SK-N-SH (cell line): ENCODE data around the gene CCDC15.

Source experiments
- CHD2 ChIP-seq: fragments of 150-350 bp; IDR thresholded peaks from 2 replicates; pipeline ENCODE4 v1.6.1; 2018; ENCODE audit warnings: low read length; ENCODE audit not compliant: partially characterized antibody
- CTCF ChIP-seq: fragments of 200-600 bp; sonication (generic); IDR thresholded peaks from 2 replicates; pipeline ENCODE4 v1.6.1; 2017; ENCODE audit warnings: antibody characterized with exemption, mild to moderate bottlenecking, moderate library complexity
- FOSL2 ChIP-seq: IDR thresholded peaks from 2 replicates; pipeline ENCODE4 v1.4.0; 2012; ENCODE audit warnings: low read depth, mild to moderate bottlenecking, moderate library complexity, borderline replicate concordance
- FOXM1 ChIP-seq: IDR thresholded peaks from 2 replicates; pipeline ENCODE4 v1.4.0; 2012; ENCODE audit warnings: low read depth, mild to moderate bottlenecking
- GABPA ChIP-seq: IDR thresholded peaks from 2 replicates; pipeline ENCODE4 v1.4.0; 2012; ENCODE audit warnings: low read depth, mild to moderate bottlenecking
- JUND ChIP-seq: IDR thresholded peaks from 2 replicates; pipeline ENCODE4 v1.4.0; 2012
- MAX ChIP-seq: IDR thresholded peaks from 2 replicates; pipeline ENCODE4 v1.4.0; 2012; ENCODE audit warnings: low read depth
- NRF1 ChIP-seq: IDR thresholded peaks from 2 replicates; pipeline ENCODE4 v1.6.1; 2012; ENCODE audit warnings: low read depth, mild to moderate bottlenecking, low read length
- POLR2AphosphoS5 ChIP-seq: IDR thresholded peaks from 2 replicates; pipeline ENCODE4 v1.6.1; 2012; ENCODE audit warnings: low read depth, low read length
- RAD21 ChIP-seq: IDR thresholded peaks from 2 replicates; pipeline ENCODE4 v1.6.1; 2012; ENCODE audit warnings: mild to moderate bottlenecking, low read length
- RCOR1 ChIP-seq: fragments of 150-350 bp; IDR thresholded peaks from 2 replicates; pipeline ENCODE4 v1.6.1; 2017; ENCODE audit warnings: antibody characterized with exemption, low read length
- TEAD4 ChIP-seq: IDR thresholded peaks from 2 replicates; pipeline ENCODE4 v1.4.0; 2012; ENCODE audit warnings: mild to moderate bottlenecking, borderline replicate concordance; ENCODE audit not compliant: insufficient read depth
- ZBTB33 ChIP-seq: IDR thresholded peaks from 2 replicates; pipeline ENCODE4 v1.4.0; 2012; ENCODE audit warnings: low read depth, borderline replicate concordance

- TF ChIP-seq CTCF: no peak
- no peak for TF ChIP-seq ZBTB33
- TF ChIP-seq TEAD4: no peak
- no peak for TF ChIP-seq RAD21
- no peak for TF ChIP-seq NRF1
- TF ChIP-seq FOXM1: no peak
- TF ChIP-seq FOSL2: no peak
- no peak for TF ChIP-seq MAX
- no peak for TF ChIP-seq POLR2AphosphoS5
- TF ChIP-seq CHD2: no peak
- no peak for TF ChIP-seq RCOR1
- TF ChIP-seq GABPA: no peak
- TF ChIP-seq JUND: no peak
Observed at GRCh38 chr11:125083312-125084056, 129.5 kb downstream of the CCDC15 start.
